HG02588 (cell line): ENCODE results near the gene TTC36.
"Not testable (repeated sequence)": the region's sequence is repeated elsewhere in the genome, so short reads cannot be mapped to it uniquely, and the experiment has no call there.

ENCODE experiments used
- ATAC-seq: cut with Tn5 transposase; IDR thresholded peaks from one replicate; pipeline ENCODE4 v1.9.1; 2021; ENCODE audit warnings: mild to moderate bottlenecking, moderate library complexity; ENCODE audit not compliant: unreplicated experiment

Gene TTC36, protein sequence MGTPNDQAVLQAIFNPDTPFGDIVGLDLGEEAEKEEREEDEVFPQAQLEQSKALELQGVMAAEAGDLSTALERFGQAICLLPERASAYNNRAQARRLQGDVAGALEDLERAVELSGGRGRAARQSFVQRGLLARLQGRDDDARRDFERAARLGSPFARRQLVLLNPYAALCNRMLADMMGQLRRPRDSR

DNA sequence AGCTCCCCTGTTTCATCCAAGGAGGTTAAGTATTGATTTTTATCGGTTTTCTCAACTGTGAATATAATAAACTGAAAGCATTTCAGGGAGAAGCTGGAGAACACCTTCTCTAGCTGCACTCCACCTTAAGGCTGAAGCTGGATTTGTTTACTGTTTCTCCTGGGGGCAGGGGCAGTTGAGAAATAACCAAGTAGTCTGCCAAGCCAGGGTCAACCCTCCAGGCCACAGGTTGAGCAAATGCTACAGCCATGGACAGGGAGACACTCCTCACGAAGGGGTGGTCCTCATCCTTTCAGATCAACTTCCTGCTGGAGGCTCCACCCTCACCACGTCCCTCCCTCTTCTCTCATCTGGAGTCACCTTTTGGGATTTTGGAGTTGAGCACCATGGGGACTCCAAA is at the start of gene TTC36:
TSS of gene TTC36 (plus strand) at position 366 of the 400 bp plus-strand sequence. CDS start at position 387, 21 bp downstream.
- ATAC-seq, result no peak

DNA sequence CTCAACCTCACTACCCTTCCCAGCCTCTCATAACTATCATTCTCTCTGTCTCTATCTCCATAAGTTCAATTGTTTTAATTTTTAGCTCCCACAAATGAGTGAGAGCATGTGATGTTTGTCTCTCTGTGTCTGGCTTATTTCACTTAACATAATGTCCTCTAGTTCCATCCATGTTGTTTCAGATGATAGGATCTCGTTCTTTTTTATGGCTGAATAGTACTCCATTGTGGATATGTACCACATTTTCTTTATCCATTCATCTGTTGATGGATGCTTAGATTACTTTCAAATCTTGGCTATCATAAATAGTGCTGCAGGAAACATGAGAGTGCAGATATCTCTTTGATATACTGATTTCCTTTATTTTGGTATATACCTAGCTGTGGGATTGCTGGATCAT is 46.0 kb upstream of the TTC36 start:
- ATAC-seq, result not testable (repeated sequence)

DNA sequence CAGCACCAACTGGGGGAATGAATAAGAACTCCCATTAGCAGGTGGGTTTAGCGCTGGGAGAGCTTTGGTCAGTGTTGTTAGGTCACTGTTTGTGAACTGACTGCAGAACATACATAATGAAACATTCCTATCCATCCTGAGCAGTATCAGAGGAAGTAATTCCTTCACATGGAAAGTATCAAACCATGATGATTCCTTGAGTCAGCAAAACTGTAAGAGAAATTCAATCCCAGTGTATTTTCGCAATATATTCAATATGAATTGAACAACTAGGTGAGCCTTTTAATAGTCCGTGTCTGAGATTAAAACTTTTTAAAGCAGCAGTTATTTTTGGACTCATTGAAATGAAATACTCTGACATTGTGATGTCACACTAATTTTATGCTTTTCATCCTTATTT is 42.9 kb upstream of the TTC36 start:
- no peak for ATAC-seq

DNA sequence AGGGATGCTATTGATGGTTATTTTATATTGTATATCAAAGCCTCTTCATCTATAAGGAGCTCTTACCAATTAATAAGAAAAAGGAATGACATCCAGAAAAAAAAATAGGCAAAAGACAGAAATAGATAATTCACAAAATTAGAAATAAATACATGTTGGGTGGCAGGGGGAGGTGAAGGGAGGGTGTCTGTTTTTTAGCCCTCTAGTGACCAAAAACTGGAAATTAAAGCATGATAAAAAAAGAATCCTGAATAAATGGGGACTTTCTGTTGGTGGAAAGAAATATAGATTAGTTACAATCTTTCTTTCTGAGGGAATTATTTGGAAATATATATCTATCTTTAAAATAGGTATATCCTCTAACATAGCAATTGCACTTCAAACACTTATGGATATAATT is 42.0 kb upstream of the TTC36 start:
- ATAC-seq, result no peak

- no peak for ATAC-seq
Measured at GRCh38 chr11:118488480-118489109, 38.7 kb upstream of the TTC36 start.

DNA sequence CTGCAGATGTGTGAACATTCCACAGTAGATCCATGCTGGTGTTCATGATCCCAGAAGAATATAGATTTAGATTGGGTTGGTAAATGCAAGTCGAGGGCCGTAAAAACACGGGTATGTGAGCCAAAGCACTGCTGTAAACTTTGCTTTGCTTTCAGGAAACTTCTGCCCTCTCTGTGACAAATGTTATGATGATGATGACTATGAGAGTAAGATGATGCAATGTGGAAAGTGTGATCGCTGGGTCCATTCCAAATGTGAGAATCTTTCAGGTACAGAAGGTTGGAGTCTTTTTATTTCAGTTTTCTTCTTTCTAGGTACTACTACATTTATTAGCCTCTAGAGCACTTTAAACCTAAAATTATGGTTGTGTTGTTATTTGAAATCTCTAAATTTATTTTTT is 36.2 kb upstream of the TTC36 start:
- ATAC-seq, result no peak

GRCh38 chr11:118497831-118498230 is 29.4 kb upstream of the TTC36 start:
- no peak for ATAC-seq

GRCh38 chr11:118503216-118503615 is 24.1 kb upstream of the TTC36 start:
- ATAC-seq, result no peak

DNA sequence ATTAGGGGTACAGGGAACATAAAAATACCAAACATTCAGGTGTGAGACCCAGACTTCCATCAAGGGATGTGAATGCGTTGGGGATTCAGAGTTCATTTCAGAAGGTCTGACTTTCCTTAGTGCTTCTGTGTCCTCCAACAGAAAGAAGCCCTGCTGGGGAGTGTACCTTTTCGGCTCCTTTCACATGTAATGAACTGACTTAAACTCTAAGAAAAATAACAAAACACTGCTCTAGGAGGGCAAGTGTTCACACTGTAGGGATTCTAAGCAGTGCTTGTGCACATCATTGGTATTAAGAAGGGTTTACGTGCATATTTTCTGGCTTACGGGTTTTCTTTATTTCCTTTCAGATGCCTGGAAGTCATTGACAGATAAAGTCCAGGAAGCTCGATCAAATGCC is 15.7 kb upstream of the TTC36 start:
- no peak for ATAC-seq

DNA sequence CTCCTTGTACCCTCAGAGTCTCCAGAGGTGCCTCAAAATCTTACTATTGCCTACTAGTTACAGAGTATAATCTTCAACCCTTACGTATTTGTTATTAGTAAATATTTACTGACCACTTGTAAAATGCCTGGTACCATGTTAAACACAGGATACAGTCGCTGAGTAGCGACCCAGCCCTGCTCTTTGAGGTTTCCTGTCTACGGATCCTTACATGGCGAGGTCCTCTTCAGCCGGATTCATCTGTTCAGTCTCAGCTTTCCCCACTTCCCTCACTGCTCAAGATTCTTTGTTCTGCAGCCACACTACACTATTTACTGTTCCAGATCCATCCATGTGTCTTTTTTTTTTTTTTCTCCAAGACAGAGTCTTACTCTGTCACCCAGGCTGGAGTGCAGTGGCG is 13.2 kb upstream of the TTC36 start:
- ATAC-seq, result no peak

DNA sequence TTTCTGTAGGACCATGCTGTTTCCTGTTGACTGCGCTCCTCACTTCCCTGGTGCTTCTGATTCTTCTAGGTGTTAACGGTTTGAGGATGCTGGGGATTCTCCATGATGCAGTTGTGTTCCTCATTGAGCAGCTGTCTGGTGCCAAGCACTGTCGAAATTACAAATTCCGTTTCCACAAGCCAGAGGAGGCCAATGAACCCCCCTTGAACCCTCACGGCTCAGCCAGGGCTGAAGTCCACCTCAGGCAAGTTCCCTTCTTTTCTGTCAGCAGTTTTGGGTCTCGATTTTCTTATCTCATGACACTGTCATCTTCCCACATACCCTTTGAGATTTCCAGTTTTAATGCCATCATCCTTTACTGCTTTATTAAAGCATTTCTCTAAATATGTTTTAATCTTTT is 7.7 kb upstream of the TTC36 start:
- ATAC-seq, result no peak

DNA sequence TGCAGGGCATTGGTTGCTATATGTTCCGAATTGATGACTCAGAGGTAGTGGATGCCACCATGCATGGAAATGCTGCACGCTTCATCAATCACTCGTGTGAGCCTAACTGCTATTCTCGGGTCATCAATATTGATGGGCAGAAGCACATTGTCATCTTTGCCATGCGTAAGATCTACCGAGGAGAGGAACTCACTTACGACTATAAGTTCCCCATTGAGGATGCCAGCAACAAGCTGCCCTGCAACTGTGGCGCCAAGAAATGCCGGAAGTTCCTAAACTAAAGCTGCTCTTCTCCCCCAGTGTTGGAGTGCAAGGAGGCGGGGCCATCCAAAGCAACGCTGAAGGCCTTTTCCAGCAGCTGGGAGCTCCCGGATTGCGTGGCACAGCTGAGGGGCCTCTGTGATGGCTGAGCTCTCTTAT is 5.4 kb upstream of the TTC36 start:
- ATAC-seq, result no peak

GRCh38 chr11:118522571-118523072 is 4.7 kb upstream of the TTC36 start:
- ATAC-seq, result no peak

DNA sequence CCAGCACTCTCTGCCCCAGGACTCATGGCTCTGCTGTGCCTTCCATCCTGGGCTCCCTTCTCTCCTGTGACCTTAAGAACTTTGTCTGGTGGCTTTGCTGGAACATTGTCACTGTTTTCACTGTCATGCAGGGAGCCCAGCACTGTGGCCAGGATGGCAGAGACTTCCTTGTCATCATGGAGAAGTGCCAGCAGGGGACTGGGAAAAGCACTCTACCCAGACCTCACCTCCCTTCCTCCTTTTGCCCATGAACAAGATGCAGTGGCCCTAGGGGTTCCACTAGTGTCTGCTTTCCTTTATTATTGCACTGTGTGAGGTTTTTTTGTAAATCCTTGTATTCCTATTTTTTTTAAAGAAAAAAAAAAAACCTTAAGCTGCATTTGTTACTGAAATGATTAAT is 2.9 kb upstream of the TTC36 start:
- no peak for ATAC-seq

- ATAC-seq, result no peak
Measured at GRCh38 chr11:118524757-118525470, 2.4 kb upstream of the TTC36 start.

- ATAC-seq, result no peak
Measured at GRCh38 chr11:118526688-118527087, 586 bp upstream of the TTC36 start.

DNA sequence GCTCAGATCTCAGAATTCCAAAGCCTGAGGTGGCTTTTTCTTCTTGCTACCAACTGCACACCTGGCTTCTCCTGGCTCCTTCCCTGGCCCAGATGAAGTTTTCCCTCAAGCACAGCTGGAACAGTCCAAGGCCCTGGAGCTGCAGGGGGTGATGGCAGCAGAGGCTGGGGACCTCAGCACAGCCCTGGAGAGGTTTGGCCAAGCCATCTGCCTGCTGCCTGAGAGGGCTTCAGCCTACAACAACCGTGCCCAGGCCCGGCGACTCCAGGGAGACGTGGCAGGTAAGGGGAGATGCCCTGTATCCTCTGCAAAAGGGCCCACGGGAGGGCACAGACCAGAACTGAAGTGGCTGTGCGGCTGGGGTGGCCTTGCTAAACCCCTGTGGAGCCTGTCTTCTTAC is 1.2 kb downstream of the TTC36 start:
- no peak for ATAC-seq

DNA sequence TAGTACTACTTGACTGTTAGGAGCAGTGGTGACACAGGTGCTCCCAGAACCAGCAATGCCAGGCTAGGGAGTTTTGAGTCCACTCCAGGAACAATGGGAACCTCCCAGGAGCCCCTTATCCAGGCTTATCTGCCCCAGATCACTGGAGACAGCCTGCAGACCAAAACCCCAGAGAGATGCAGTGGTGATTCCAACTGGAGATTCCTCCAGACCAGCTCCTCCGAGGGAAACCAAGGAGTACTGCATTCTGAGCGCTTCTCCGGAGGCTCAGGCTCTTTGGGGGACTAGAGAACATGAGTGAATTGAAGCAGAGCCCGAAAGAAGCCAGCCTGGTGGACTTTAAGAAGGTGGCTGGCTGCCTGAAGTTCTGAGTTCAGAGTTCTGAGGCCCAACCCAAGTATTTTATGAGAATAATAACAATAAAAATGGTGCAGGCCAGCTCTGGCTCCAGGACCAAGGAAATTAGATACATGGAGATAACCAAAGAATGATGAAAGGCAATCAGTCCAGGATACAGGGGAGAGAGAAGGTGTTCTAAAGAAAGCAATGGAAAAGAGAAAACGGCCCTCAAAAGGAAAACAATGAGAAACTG is 2.4 kb downstream of the TTC36 start:
- no peak for ATAC-seq

- ATAC-seq, result no peak
Measured at GRCh38 chr11:118530180-118530682, 3.0 kb downstream of the TTC36 start.

GRCh38 chr11:118530683-118531596 is 3.7 kb downstream of the TTC36 start, which contains the start of gene TMEM25:
TSS of gene TMEM25 (plus strand) at chr11:118531192. CDS start at chr11:118531802, 610 bp downstream.
- ATAC-seq, result peak; percentile 78
